HepG2 (cell line): ENCODE measurements around the gene TCEAL9.
"Not testable (repeated sequence)": the region's sequence is repeated elsewhere in the genome, so short reads cannot be mapped to it uniquely, and the experiment has no call there.

Experiments
- CCAR2 ChIP-seq: fragments of 200-400 bp; formaldehyde crosslinking; optimal IDR thresholded peaks from 2 replicates; pipeline ENCODE3; 2018; ENCODE audit warnings: low read depth, mild to moderate bottlenecking, low read length, moderate library complexity
- CTCF ChIP-seq: sonication (generic); formaldehyde crosslinking; IDR thresholded peaks from 2 replicates; pipeline ENCODE4 v1.5.0; 2020; ENCODE audit warnings: mild to moderate bottlenecking, missing genetic modification reagents, moderate library complexity
- KLF16 ChIP-seq, 2 experiments: sonication (generic) in 1 of 2; formaldehyde crosslinking in 1 of 2; IDR thresholded peaks; 2 replicates each; pipeline versions ENCODE4 v1.6.1 to v1.8.0; 2016 to 2023; ENCODE audit warnings: missing genetic modification reagents in 2 of 2, missing compliant biosample characterization in 1 of 2
- NR2C2 ChIP-seq: sonication (generic); formaldehyde crosslinking; IDR thresholded peaks from 2 replicates; pipeline ENCODE4 v1.4.0; 2020; ENCODE audit warnings: missing genetic modification reagents, mild to moderate bottlenecking, moderate library complexity, borderline replicate concordance
- POLR2A ChIP-seq, 2 experiments: IDR thresholded peaks; 2 replicates each; pipeline ENCODE4 v1.6.1; 2011; ENCODE audit warnings: low read depth in 2 of 2, low read length in 2 of 2, mild to moderate bottlenecking in 1 of 2, moderate library complexity in 1 of 2; ENCODE audit not compliant: insufficient read depth in 1 of 2
- POLR2AphosphoS2 ChIP-seq: IDR thresholded peaks from 2 replicates; pipeline ENCODE4 v1.6.1; 2011; ENCODE audit warnings: low read depth, low read length, improper control_type of control experiment
- ZFP91 ChIP-seq: sonication (generic); formaldehyde crosslinking; IDR thresholded peaks from 2 replicates; pipeline ENCODE4 v1.9.0; 2022; ENCODE audit warnings: missing genetic modification reagents, mild to moderate bottlenecking, borderline replicate concordance
- ZNF512 ChIP-seq: sonication (generic); formaldehyde crosslinking; IDR thresholded peaks from 2 replicates; pipeline ENCODE4 v1.4.0; 2020; ENCODE audit warnings: mild to moderate bottlenecking, missing genetic modification reagents
- ZNF777 ChIP-seq: sonication (generic); formaldehyde crosslinking; IDR thresholded peaks from 2 replicates; pipeline ENCODE4 v1.4.0; 2020; ENCODE audit warnings: missing genetic modification reagents
- TF ChIP-seq, protein P1 (sequence below): sonication (generic); formaldehyde crosslinking; IDR thresholded peaks from 2 replicates; pipeline ENCODE4 v1.4.0; 2020; ENCODE audit warnings: missing genetic modification reagents, borderline replicate concordance
- TF ChIP-seq, protein P2 (sequence below): sonication (generic); formaldehyde crosslinking; IDR thresholded peaks from 2 replicates; pipeline ENCODE4 v1.9.0; 2022; ENCODE audit warnings: low read depth, missing genetic modification reagents
- TF ChIP-seq, protein P3 (sequence below): sonication (generic); formaldehyde crosslinking; IDR thresholded peaks from 2 replicates; pipeline ENCODE4 v1.4.0; 2020; ENCODE audit warnings: missing genetic modification reagents

DNA sequence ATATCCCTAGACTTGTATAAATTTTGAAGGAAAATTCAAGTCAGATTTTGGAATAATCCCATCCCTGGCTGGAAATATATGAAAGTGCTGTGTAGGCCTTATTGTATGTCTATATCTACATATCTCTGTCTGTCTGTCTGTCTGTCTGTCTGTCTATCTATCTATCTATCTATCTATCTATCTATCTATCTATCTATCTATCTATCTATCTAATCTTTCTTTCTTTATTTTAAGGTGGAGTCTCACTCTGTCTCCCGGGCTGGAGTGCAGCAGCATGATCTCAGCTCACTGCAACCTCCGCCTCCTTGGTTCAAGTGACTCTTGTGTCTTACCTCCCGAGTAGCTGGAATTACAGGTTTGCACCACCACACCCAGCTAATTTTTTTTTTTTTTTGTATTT is 3.3 kb downstream of the TCEAL9 start:
- TF ChIP-seq ZFP91 (CRISPR knock-in tag); ZNF777 (CRISPR knock-in tag); ZNF512 (CRISPR knock-in tag); KLF16 (CRISPR knock-in tag; IDR thresholded peaks at IDR 0.05); POLR2AphosphoS2; POLR2A (IDR thresholded peaks at IDR 0.05; ENCODE audit: insufficient read depth in 1 of 2, low read depth in 2 of 2, low read length in 2 of 2); CCAR2; NR2C2 (CRISPR knock-in tag); CTCF (CRISPR knock-in tag): not testable (repeated sequence)
- TF ChIP-seq, protein P1, sequence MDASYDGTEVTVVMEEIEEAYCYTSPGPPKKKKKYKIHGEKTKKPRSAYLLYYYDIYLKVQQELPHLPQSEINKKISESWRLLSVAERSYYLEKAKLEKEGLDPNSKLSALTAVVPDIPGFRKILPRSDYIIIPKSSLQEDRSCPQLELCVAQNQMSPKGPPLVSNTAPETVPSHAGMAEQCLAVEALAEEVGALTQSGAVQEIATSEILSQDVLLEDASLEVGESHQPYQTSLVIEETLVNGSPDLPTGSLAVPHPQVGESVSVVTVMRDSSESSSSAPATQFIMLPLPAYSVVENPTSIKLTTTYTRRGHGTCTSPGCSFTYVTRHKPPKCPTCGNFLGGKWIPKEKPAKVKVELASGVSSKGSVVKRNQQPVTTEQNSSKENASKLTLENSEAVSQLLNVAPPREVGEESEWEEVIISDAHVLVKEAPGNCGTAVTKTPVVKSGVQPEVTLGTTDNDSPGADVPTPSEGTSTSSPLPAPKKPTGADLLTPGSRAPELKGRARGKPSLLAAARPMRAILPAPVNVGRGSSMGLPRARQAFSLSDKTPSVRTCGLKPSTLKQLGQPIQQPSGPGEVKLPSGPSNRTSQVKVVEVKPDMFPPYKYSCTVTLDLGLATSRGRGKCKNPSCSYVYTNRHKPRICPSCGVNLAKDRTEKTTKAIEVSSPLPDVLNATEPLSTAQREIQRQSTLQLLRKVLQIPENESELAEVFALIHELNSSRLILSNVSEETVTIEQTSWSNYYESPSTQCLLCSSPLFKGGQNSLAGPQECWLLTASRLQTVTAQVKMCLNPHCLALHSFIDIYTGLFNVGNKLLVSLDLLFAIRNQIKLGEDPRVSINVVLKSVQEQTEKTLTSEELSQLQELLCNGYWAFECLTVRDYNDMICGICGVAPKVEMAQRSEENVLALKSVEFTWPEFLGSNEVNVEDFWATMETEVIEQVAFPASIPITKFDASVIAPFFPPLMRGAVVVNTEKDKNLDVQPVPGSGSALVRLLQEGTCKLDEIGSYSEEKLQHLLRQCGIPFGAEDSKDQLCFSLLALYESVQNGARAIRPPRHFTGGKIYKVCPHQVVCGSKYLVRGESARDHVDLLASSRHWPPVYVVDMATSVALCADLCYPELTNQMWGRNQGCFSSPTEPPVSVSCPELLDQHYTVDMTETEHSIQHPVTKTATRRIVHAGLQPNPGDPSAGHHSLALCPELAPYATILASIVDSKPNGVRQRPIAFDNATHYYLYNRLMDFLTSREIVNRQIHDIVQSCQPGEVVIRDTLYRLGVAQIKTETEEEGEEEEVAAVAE (CRISPR knock-in tag) = not testable (repeated sequence)
- TF ChIP-seq, protein P2, sequence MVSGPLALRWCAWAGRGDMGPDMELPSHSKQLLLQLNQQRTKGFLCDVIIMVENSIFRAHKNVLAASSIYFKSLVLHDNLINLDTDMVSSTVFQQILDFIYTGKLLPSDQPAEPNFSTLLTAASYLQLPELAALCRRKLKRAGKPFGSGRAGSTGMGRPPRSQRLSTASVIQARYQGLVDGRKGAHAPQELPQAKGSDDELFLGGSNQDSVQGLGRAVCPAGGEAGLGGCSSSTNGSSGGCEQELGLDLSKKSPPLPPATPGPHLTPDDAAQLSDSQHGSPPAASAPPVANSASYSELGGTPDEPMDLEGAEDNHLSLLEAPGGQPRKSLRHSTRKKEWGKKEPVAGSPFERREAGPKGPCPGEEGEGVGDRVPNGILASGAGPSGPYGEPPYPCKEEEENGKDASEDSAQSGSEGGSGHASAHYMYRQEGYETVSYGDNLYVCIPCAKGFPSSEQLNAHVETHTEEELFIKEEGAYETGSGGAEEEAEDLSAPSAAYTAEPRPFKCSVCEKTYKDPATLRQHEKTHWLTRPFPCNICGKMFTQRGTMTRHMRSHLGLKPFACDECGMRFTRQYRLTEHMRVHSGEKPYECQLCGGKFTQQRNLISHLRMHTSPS (CRISPR knock-in tag) = not testable (repeated sequence)
- TF ChIP-seq, protein P3, sequence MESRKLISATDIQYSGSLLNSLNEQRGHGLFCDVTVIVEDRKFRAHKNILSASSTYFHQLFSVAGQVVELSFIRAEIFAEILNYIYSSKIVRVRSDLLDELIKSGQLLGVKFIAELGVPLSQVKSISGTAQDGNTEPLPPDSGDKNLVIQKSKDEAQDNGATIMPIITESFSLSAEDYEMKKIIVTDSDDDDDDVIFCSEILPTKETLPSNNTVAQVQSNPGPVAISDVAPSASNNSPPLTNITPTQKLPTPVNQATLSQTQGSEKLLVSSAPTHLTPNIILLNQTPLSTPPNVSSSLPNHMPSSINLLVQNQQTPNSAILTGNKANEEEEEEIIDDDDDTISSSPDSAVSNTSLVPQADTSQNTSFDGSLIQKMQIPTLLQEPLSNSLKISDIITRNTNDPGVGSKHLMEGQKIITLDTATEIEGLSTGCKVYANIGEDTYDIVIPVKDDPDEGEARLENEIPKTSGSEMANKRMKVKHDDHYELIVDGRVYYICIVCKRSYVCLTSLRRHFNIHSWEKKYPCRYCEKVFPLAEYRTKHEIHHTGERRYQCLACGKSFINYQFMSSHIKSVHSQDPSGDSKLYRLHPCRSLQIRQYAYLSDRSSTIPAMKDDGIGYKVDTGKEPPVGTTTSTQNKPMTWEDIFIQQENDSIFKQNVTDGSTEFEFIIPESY = not testable (repeated sequence)
